Upper lobe of left lung (tissue), 6 donors: ENCODE results near the gene ST3GAL4. TPM values are rescaled to one million over a fixed set of nuclear protein-coding genes. Genes with fewer than 3 reads are reported as not detected.
"Not testable (repeated sequence)": the region's sequence is repeated elsewhere in the genome, so short reads cannot be mapped to it uniquely, and the experiment has no call there.

Experiments used
- ATAC-seq, 2 donors: fragments of 200-7000 bp; cut with Tn5 transposase; one replicate each; pipeline ENCODE4 v1.9.1; 2022; ENCODE audit warnings: mild to moderate bottlenecking in 2 of 2, moderate library complexity in 2 of 2; ENCODE audit not compliant: low FRiP score in 2 of 2
- DNase-seq, 2 donors: peaks; one replicate each; pipeline ENCODE4 v3.0.0-alpha.2; 2019 to 2020
- H3K27ac ChIP-seq, 4 donors: fragments of 200-600 bp; sonication (generic); one replicate each; pipeline ENCODE4 v1.5.1; 2016 to 2019
- H3K27me3 ChIP-seq, 4 donors: fragments of 200-600 bp; sonication (generic); one replicate each; pipeline ENCODE4 v1.5.1; 2017 to 2019
- H3K36me3 ChIP-seq, 4 donors: fragments of 200-600 bp; sonication (generic); one replicate each; pipeline ENCODE4 v1.5.1; 2016 to 2019
- H3K4me1 ChIP-seq, 4 donors: fragments of 200-600 bp; sonication (generic); one replicate each; pipeline ENCODE4 v1.5.1; 2018 to 2019
- H3K4me3 ChIP-seq, 4 donors: fragments of 200-600 bp; sonication (generic); one replicate each; pipeline ENCODE4 v1.5.1; 2017 to 2019; ENCODE audit warnings: mild to moderate bottlenecking in 2 of 4, moderate library complexity in 1 of 4
- H3K9me3 ChIP-seq, 4 donors: fragments of 200-600 bp; sonication (generic); one replicate each; pipeline ENCODE4 v1.5.1; 2018 to 2019
- EP300 ChIP-seq, 4 donors: sonication (generic); formaldehyde crosslinking; IDR thresholded peaks; one replicate each; pipeline ENCODE4 v1.5.1; 2017; ENCODE audit warnings: antibody characterized with exemption in 4 of 4, control low read depth in 2 of 4
- POLR2A ChIP-seq, 4 donors: fragments of 450-650 bp; IDR thresholded peaks; one replicate each; pipeline ENCODE4 v1.5.1; 2016 to 2017; ENCODE audit warnings: antibody characterized with exemption in 4 of 4, mild to moderate bottlenecking in 2 of 4
- POLR2AphosphoS5 ChIP-seq, 2 donors: sonication (generic); formaldehyde crosslinking; IDR thresholded peaks; one replicate each; pipeline ENCODE4 v1.5.1; 2017; ENCODE audit warnings: antibody characterized with exemption in 2 of 2
- WGBS, 2 donors: methylation state at CpG; one replicate each; pipeline ENCODE4 v1.1.5; 2017 to 2018; 5-methylcytosine and 5-hydroxymethylcytosine counted together
- total RNA-seq, 6 donors: library from RNA; depleted of rRNA in 4 of 6; stranded (reverse); fragments of >200 nt in 4 of 6; gene quantifications; one replicate each; pipeline versions ENCODE4 v1.1.0 to v1.2.1, GENCODE V29; 2016 to 2021
- TF ChIP-seq, protein P1 (sequence below), 6 experiments: fragments of 450-650 bp in 4 of 6; fragments of 200-600 bp in 2 of 6; sonication (generic) in 2 of 6; IDR thresholded peaks; one replicate each; pipeline ENCODE4 v1.5.1; 2016 to 2019; ENCODE audit warnings: antibody characterized with exemption in 6 of 6
- donor health status: DM: no; HTN: no; CAD: no; lungs with moderate emphysema.
- donor health status: DM: no; HTN: yes; CAD: no; lungs with severe emphysema.

Gene ST3GAL4
- total RNA-seq: 10 to 100 TPM; 20.6 to 47.9 (median 34.0) TPM

DNA sequence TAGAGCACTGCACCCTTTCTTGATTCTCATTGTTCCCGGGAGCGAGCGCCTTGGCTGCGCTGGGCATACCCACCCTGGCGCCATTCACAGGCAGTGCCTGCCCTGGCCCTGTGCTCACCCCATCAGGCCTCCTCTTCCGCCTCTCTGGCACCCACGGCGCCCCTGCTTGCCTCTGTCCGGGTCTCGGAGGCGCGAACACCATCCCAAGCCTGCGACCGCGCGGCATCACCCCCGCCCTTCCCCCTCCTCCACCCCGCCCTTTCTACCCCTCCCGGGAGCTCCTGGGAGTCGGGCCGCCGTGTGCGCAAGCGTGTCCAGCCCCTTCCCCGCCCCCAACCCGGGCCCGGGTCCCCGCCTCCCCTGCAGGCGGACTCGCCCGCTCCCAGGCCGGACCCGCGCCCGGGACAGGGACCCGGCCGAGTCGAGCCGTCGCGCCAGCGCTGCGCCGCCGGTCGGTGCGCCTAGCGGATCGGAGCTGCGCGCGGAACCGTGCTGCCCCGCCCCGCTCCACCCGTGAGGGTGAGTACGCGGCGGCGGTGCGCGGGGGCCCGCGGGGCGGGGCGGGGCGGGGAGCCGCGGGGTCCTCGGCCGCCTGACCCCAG, at the start of gene ST3GAL4:
Gene ST3GAL4 (plus strand): TSS at position 363 of the 602 bp plus-strand sequence. CDS start 50,470 bp downstream, outside the sequence.
- peaks cover 21 to 63% (median 39%) of the 10 kb centered on the region in 4 donors for H3K4me1 ChIP-seq
- ATAC-seq: peak; percentile 69 to 88
- WGBS, 2 donors: 1 to 3% methylated on average over 6 to 17 of the region's 71 CpGs
- no peaks in the 10 kb centered on the region for H3K27me3 ChIP-seq
- H3K9me3 ChIP-seq: no peaks in the 10 kb centered on the region
- H3K36me3 ChIP-seq: no peaks in the 10 kb centered on the region
- peak; percentile 84 to 95 for DNase-seq
- peak within 1 kb of the TSS; percentile 73 to 89 (median 84) for H3K27ac ChIP-seq
- no peak for TF ChIP-seq EP300 (IDR thresholded peaks at IDR 0.05)
- TF ChIP-seq POLR2A (IDR thresholded peaks at IDR 0.05): peak in 1 of 4 donors; percentile 30
- peak in 1 of 2 donors; percentile 38 for TF ChIP-seq POLR2AphosphoS5 (IDR thresholded peaks at IDR 0.05)
- TF ChIP-seq, protein P1, sequence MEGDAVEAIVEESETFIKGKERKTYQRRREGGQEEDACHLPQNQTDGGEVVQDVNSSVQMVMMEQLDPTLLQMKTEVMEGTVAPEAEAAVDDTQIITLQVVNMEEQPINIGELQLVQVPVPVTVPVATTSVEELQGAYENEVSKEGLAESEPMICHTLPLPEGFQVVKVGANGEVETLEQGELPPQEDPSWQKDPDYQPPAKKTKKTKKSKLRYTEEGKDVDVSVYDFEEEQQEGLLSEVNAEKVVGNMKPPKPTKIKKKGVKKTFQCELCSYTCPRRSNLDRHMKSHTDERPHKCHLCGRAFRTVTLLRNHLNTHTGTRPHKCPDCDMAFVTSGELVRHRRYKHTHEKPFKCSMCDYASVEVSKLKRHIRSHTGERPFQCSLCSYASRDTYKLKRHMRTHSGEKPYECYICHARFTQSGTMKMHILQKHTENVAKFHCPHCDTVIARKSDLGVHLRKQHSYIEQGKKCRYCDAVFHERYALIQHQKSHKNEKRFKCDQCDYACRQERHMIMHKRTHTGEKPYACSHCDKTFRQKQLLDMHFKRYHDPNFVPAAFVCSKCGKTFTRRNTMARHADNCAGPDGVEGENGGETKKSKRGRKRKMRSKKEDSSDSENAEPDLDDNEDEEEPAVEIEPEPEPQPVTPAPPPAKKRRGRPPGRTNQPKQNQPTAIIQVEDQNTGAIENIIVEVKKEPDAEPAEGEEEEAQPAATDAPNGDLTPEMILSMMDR (IDR thresholded peaks at IDR 0.05): peak in 1 of 6 experiments; percentile 14
- H3K4me3 ChIP-seq: peak within 1 kb of the TSS; percentile 48 to 92 (median 72)

DNA sequence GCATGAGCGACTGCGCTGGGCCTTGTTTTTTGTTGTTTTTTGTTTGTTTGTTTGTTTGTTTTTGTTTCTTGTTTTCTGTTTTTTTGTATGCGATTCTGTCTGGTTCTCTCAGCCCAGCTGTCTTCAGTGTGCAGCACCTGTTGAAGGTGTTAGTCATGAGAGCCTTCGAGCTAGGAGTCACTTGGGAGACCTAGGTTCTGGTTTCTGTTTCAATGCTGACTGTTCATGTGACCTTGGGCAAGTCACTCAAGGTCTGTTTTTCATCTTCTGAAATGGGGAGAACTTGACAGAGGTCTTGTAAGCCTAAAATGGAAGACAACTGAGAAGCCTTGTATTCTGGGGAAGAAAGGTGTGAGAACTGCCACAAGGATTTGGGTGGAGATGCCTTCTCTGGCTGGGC, 49.8 kb upstream of the ST3GAL4 start:
- Histone ChIP-seq H3K27me3 (no peaks in the 10 kb centered on the region), H3K4me1 (peaks cover 13 to 26% (median 20%) of the 10 kb centered on the region in 4 donors), H3K36me3 (peaks cover 0 to 20% (median 1%) of the 10 kb centered on the region in 4 donors), H3K9me3 (no peaks in the 10 kb centered on the region), H3K4me3 (no peak overlapping the region), H3K27ac (no peak overlapping the region)
- ATAC-seq (no peak), DNase-seq (no peak)
- WGBS, 2 donors: 91 to 92% methylated on average over 4 of the region's 4 CpGs
- TF ChIP-seq, protein P1 (IDR thresholded peaks at IDR 0.05): no peak
- TF ChIP-seq EP300 (IDR thresholded peaks at IDR 0.05) (no peak), POLR2A (IDR thresholded peaks at IDR 0.05) (no peak)

DNA sequence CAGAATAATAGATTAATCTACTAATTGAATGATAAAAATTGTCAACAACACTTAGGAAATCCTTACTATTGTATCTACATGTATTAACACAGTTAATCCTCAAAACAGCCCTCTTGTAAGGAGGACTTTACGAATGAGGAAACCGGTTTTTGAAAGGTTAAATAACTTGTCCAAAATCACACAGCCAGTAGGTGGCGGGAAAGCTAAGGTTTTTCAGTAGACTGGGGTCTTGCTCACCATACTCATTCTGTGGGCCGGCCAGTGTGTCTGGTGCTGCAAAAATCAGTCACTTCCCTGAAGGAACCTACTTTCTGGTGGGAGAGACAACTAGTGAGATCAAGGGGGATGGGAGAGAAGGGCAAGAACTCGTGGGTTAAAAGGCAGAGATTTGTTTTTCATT, 47.8 kb upstream of the ST3GAL4 start:
- no peak for TF ChIP-seq EP300 (IDR thresholded peaks at IDR 0.05)
- TF ChIP-seq, protein P1 (IDR thresholded peaks at IDR 0.05): no peak
- TF ChIP-seq POLR2A (IDR thresholded peaks at IDR 0.05): no peak
- TF ChIP-seq POLR2AphosphoS5 (IDR thresholded peaks at IDR 0.05): no peak
- Histone ChIP-seq H3K4me1 (peaks cover 17 to 30% (median 25%) of the 10 kb centered on the region in 4 donors), H3K27ac (no peak overlapping the region), H3K36me3 (peaks cover 0 to 23% (median 0%) of the 10 kb centered on the region in 4 donors), H3K9me3 (no peaks in the 10 kb centered on the region), H3K27me3 (no peaks in the 10 kb centered on the region), H3K4me3 (no peak overlapping the region)
- WGBS, 2 donors: 24 to 37% methylated on average over 5 of the region's 5 CpGs
- DNase-seq (no peak), ATAC-seq (no peak)

- no peak for TF ChIP-seq EP300 (IDR thresholded peaks at IDR 0.05)
- TF ChIP-seq, protein P1 (IDR thresholded peaks at IDR 0.05): no peak
- no peak for TF ChIP-seq POLR2A (IDR thresholded peaks at IDR 0.05)
- TF ChIP-seq POLR2AphosphoS5 (IDR thresholded peaks at IDR 0.05): no peak
- ATAC-seq (no peak), DNase-seq (no peak)
- Histone ChIP-seq H3K9me3 (no peaks in the 10 kb centered on the region), H3K27ac (no peak overlapping the region), H3K4me1 (peaks cover 15 to 27% (median 24%) of the 10 kb centered on the region in 4 donors), H3K36me3 (peaks cover 0 to 26% (median 0%) of the 10 kb centered on the region in 4 donors), H3K4me3 (no peak overlapping the region), H3K27me3 (no peaks in the 10 kb centered on the region)
- 77 to 82% methylated on average over 4 of the region's 4 CpGs for WGBS, 2 donors
Measured at GRCh38 chr11:126308271-126308671, 47.2 kb upstream of the ST3GAL4 start.

DNA sequence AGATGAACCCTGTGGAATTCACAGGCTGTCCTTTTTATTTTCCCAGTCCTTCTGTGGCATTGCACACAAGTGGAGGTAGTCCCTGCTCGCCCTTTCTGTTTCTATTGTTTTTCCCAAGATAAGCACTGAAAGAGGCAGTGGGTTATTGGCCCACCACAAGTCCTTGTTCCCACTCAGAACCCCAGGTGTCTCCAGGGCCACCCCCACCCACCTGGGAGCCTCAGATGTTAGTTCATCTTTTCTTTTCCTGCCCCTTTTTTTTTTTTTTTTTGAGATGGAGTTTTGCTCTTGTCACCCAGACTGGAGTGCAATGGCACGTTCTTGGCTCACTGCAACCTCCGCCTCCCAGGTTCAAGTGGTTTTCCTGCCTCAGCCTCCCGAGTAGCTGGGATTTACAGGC, 46.7 kb upstream of the ST3GAL4 start:
- ATAC-seq, H3K9me3 ChIP-seq, H3K27me3 ChIP-seq, H3K27ac ChIP-seq, H3K4me3 ChIP-seq, DNase-seq: not testable (repeated sequence)
- Histone ChIP-seq H3K4me1 (peaks cover 12 to 22% (median 20%) of the 10 kb centered on the region in 4 donors), H3K36me3 (peaks cover 0 to 26% (median 0%) of the 10 kb centered on the region in 4 donors)
- 78 to 93% methylated on average over 4 of the region's 4 CpGs for WGBS, 2 donors
